ENCODE data around the gene GOLGA8T.
"Not testable (repeated sequence)": the region's sequence is repeated elsewhere in the genome, so short reads cannot be mapped to it uniquely, and the experiment has no call there.

GOLGA8T gene

DNA sequence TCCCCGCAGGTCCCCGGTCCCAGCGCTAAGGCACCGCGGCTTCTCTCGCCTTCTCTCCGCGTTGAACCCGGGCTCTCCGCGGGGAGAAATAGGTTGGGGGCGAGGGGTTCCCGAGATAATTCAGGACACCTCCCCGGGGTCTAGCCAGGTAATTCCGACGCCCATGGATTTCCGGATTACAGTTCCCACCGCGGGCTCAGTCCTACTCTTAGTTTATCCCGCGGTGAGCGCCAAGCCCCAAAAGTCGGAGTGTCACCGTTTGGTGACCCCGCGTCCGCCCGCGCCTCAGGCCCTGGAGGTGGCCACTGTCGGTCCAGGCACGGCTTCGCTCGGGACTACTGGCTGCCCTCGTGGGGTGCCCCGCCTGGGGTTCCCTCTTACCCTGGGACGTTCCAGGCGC lies 56.8 kb downstream of the GOLGA8T start:
- DNase-seq: not testable (repeated sequence)

DNA sequence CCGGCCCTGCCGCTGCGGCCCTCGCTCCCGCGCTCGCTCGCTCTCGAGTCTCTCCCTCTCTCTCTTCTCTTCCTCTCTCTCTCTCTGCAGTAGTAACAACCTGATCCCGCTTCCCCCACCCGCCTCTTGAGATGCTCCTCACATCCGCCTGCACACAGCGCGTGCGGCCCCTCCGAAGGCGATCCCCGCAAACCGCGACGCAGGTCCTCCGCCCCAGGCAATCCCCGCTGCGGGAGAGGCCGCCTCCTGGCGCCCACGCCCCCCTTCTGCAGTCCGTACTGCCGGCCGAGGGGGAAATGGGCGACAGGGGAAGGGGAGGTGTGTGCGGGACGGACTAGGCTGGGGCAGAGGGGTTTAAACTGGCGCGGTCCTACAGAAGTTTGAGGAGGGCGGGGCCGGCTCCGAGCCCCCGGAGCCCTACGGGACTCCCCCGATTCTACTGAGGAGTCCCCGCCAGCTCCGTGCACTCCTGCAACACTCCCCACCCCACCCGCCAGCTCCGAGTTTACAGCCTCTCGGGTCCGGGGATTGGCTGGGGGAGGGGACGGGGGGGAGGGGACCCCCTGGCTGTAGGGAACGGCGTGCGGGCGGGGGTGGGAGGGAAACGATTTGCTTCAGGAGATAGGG lies 57.4 kb downstream of the GOLGA8T start:
- DNase-seq: not testable (repeated sequence)

DNA sequence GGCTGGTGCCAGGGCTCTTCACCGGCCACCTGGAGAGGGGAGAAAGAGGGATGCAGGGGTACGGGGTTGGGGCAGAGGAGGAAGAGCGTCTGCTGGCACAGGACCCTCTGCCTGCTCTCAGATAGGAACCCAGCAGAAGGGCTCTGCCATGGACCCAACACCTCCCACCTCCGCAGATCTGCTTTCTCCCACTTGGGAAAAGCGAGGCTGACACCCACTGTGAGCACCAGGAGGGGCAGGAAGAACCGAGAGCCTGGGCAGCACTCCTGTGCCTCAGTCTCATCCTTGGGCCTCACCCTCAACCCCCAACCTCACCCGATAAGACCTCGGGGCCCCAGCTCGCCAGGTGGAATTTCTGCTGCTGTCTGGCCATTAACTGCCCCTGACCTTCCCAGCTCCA lies 58.0 kb downstream of the GOLGA8T start:
- not testable (repeated sequence) for DNase-seq

Measured in stimulated activated CD4-positive, alpha-beta T cell treated with anti-CD3 and anti-CD28 coated beads, Interleukin-2, amount 100 ng/mL, for 48 hours (primary cell).